Body of pancreas (tissue), 4 donors: ENCODE measurements around the gene RHOBTB3. TPM values are rescaled to one million over a fixed set of nuclear protein-coding genes. Genes with fewer than 3 reads are reported as not detected.
A peak's percentile ranks its signal among the peaks of the same experiment; 100 is the strongest.

Experiments used
- ATAC-seq: fragments of 150-250 bp; one replicate; pipeline ENCODE4 v1.9.1; 2016
- DNase-seq, 4 donors: peaks; one replicate each; pipeline ENCODE4 v3.0.0-alpha.2; 2019
- H3K27ac ChIP-seq, 4 donors: fragments of 200-600 bp; sonication (generic); 1 replicate in 3 of 4; 2 replicates in 1 of 4; pipeline versions ENCODE4 v1.5.1 to v1.6.1; 2016 to 2019; ENCODE audit warnings: mild to moderate bottlenecking in 1 of 4, mixed read lengths in 1 of 4, moderate library complexity in 1 of 4
- H3K27me3 ChIP-seq, 2 donors: fragments of 200-600 bp; sonication (generic); one replicate each; pipeline ENCODE4 v1.6.0; 2016; ENCODE audit warnings: mild to moderate bottlenecking in 1 of 2
- H3K36me3 ChIP-seq, 2 donors: fragments of 200-600 bp; sonication (generic); replicated peaks in 1 of 2; 2 replicates each; pipeline ENCODE4 v1.5.1; 2016; ENCODE audit warnings: low read depth in 2 of 2; ENCODE audit not compliant: insufficient read depth in 1 of 2
- H3K4me1 ChIP-seq: fragments of 200-600 bp; sonication (generic); one replicate; pipeline ENCODE4 v1.6.0; 2016
- H3K4me3 ChIP-seq, 2 donors: fragments of 200-600 bp; sonication (generic); 1 replicate in 1 of 2; 2 replicates in 1 of 2; pipeline ENCODE4 v1.5.1; 2016 to 2019
- H3K9me3 ChIP-seq, 3 donors: fragments of 200-600 bp; sonication (generic); 1 replicate in 2 of 3; 2 replicates in 1 of 3; pipeline ENCODE4 v1.5.1; 2016
- CTCF ChIP-seq, 7 experiments: fragments of 450-650 bp in 4 of 7; fragments of 200-600 bp in 3 of 7; sonication (generic) in 3 of 7; IDR thresholded peaks; one replicate each; pipeline ENCODE4 v1.5.1; 2016 to 2019; ENCODE audit warnings: antibody characterized with exemption in 7 of 7
- POLR2A ChIP-seq, 3 donors: fragments of 450-650 bp; IDR thresholded peaks; one replicate each; pipeline ENCODE4 v1.6.1; 2016; ENCODE audit warnings: antibody characterized with exemption in 3 of 3, mild to moderate bottlenecking in 2 of 3
- WGBS, 2 donors: methylation state at CpG; one replicate each; pipeline ENCODE4 v1.1.5; 2017; 5-methylcytosine and 5-hydroxymethylcytosine counted together
- intact Hi-C: fragments of 100-400 bp; cut with DNase I; formaldehyde crosslinking; loops from one replicate; pipeline ENCODE4 v1.15.1; 2023
- total RNA-seq, 2 donors: library from RNA; depleted of rRNA; stranded (reverse); fragments of >200 nt; gene quantifications; one replicate each; pipeline ENCODE4 v1.1.0, GENCODE V29; 2016

The RHOBTB3 gene
- total RNA-seq, 2 donors from 2014 or later = 153 to 196 TPM

GRCh38 chr5:95728494-95729114 lies 2.5 kb upstream of the RHOBTB3 start:
- no peak for TF ChIP-seq POLR2A (IDR thresholded peaks at IDR 0.05)
- TF ChIP-seq CTCF (IDR thresholded peaks at IDR 0.05) = no peak
- WGBS, 2 donors = 51 to 71% methylated on average over 3 of the region's 3 CpGs
- intact Hi-C loops = no loop called here
- no peaks in the 10 kb centered on the region for H3K9me3 ChIP-seq
- H3K4me1 ChIP-seq = peaks cover 58% of the 10 kb centered on the region
- DNase-seq (no peak), ATAC-seq (no peak)
- H3K36me3 ChIP-seq = no peaks in the 10 kb centered on the region
- no peaks in the 10 kb centered on the region for H3K27me3 ChIP-seq
- H3K27ac ChIP-seq = peak overlapping the region; percentile 83 to 99 (median 98)
- H3K4me3 ChIP-seq = no peak overlapping the region

- no peak overlapping the region for H3K4me3 ChIP-seq
- no peaks in the 10 kb centered on the region for H3K36me3 ChIP-seq
- 86 to 89% methylated on average over 8 of the region's 8 CpGs for WGBS, 2 donors
- DNase-seq = no peak
- H3K9me3 ChIP-seq = no peaks in the 10 kb centered on the region
- peak overlapping the region; percentile 83 to 99 (median 98) for H3K27ac ChIP-seq
- no peak for ATAC-seq
- H3K27me3 ChIP-seq = no peaks in the 10 kb centered on the region
- peaks cover 63% of the 10 kb centered on the region for H3K4me1 ChIP-seq
- TF ChIP-seq POLR2A (IDR thresholded peaks at IDR 0.05) (no peak), CTCF (IDR thresholded peaks at IDR 0.05) (no peak)
- intact Hi-C loops = loop anchor here (10.0 kb wide), 1 partner anchor 65 kb away; no protein-coding TSS in a partner anchor
Observed at GRCh38 chr5:95729115-95730010, 1.8 kb upstream of the RHOBTB3 start.

GRCh38 chr5:95730011-95730700 lies 980 bp upstream of the RHOBTB3 start:
- Histone ChIP-seq H3K9me3 (no peaks in the 10 kb centered on the region), H3K4me3 (no peak overlapping the region), H3K27me3 (no peaks in the 10 kb centered on the region), H3K27ac (peak overlapping the region; percentile 97 to 99 (median 98)), H3K4me1 (peaks cover 68% of the 10 kb centered on the region), H3K36me3 (no peaks in the 10 kb centered on the region)
- no peak for TF ChIP-seq CTCF (IDR thresholded peaks at IDR 0.05)
- no peak for TF ChIP-seq POLR2A (IDR thresholded peaks at IDR 0.05)
- ATAC-seq (no peak), DNase-seq (no peak)
- 13 to 15% methylated on average over 11 of the region's 11 CpGs for WGBS, 2 donors
- intact Hi-C loops = loop anchor here (10.0 kb wide), 1 partner anchor 65 kb away; no protein-coding TSS in a partner anchor

- Histone ChIP-seq H3K4me3 (peak overlapping the region; percentile 75 to 86), H3K9me3 (no peaks in the 10 kb centered on the region), H3K4me1 (peaks cover 69% of the 10 kb centered on the region), H3K36me3 (no peaks in the 10 kb centered on the region), H3K27me3 (no peaks in the 10 kb centered on the region), H3K27ac (peak overlapping the region; percentile 97 to 99 (median 98))
- intact Hi-C loops = loop anchor here (10.0 kb wide), 1 partner anchor 67 kb away; no protein-coding TSS in a partner anchor
- peak; percentile 54 to 61 (median 57) for DNase-seq
- WGBS, 2 donors = 1% methylated on average over 17 to 64 of the region's 64 CpGs
- ATAC-seq = peak; percentile 5
- peak in 2 of 3 donors; percentile 39 to 48 for TF ChIP-seq POLR2A (IDR thresholded peaks at IDR 0.05)
- TF ChIP-seq CTCF (IDR thresholded peaks at IDR 0.05) = no peak
Observed at GRCh38 chr5:95731571-95732554, 727 bp downstream of the RHOBTB3 start.
